ENCODE measurements around the gene PAIP2.

DNA sequence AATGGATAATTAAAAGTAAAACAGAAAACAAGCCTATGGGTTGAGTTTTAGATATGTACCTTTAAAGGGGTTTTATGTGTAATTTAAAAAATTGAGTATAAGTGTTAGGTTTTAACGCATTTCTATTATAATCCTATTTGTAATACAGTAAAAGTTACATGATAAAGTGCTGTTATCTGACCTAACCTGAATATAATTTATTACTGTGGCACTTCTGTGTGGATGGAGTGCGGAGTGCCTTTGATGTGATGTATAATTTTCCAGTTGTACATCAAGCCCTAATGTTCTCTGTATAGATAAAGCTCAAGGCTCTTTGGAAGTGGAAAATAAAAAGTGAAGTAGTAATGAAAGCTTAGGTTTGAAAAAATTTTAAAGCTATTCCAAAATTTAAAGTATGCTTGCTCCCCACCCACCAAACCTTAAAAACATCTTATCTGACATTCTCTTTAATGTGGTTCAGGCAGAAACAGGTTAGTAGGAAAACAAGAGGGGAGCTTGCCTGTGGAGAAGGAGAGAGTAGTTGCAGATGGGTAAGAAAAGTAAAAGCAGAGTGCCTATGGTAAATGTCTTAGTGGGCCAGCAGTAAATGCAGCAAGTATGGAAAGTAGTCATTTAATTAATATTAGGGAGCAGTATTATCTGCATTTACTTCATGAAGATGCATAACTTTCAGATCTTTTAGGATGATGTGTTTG, 44.1 kb upstream of the PAIP2 start:
- TF ChIP-seq, protein P1, sequence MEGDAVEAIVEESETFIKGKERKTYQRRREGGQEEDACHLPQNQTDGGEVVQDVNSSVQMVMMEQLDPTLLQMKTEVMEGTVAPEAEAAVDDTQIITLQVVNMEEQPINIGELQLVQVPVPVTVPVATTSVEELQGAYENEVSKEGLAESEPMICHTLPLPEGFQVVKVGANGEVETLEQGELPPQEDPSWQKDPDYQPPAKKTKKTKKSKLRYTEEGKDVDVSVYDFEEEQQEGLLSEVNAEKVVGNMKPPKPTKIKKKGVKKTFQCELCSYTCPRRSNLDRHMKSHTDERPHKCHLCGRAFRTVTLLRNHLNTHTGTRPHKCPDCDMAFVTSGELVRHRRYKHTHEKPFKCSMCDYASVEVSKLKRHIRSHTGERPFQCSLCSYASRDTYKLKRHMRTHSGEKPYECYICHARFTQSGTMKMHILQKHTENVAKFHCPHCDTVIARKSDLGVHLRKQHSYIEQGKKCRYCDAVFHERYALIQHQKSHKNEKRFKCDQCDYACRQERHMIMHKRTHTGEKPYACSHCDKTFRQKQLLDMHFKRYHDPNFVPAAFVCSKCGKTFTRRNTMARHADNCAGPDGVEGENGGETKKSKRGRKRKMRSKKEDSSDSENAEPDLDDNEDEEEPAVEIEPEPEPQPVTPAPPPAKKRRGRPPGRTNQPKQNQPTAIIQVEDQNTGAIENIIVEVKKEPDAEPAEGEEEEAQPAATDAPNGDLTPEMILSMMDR (IDR thresholded peaks at IDR 0.05; ENCODE audit: low read length) = no peak
- TF ChIP-seq EZH2 (optimal IDR thresholded peaks at IDR 0.05; ENCODE audit: low read depth, low read length) = no peak
